Muscle of back (tissue), 13 donors: ENCODE measurements around the gene CST11. TPM values are rescaled to one million over a fixed set of nuclear protein-coding genes. Genes with fewer than 3 reads are reported as not detected.
"Not testable (repeated sequence)": the region's sequence is repeated elsewhere in the genome, so short reads cannot be mapped to it uniquely, and the experiment has no call there.

ENCODE experiments used
- DNase-seq, 3 donors: peaks; one replicate each; pipeline versions ENCODE4 v3.0.0 to v3.0.0-alpha.2; 2013
- long read RNA-seq, 9 donors: transcript quantifications; one replicate each; lab custom pipeline, GENCODE V29; 2026
- polyA plus RNA-seq, 10 donors: library from polyadenylated mRNA; unstranded; fragments of 120-200 nt; gene quantifications; one replicate each; pipeline ENCODE4 v1.2.1, GENCODE V29; 2013; ENCODE audit not compliant: insufficient read length in 10 of 10

Gene CST11
- not detected for polyA plus RNA-seq
- long read RNA-seq, donor 1 = 0 reads
- long read RNA-seq, donor 2 = 0 reads
- long read RNA-seq, donor 3 = 0 reads
- long read RNA-seq, donor 4 = 0 reads
- long read RNA-seq, donor 5 = 0 reads
- long read RNA-seq, donor 6 = 0 reads
- long read RNA-seq, donor 7 = 0 reads
- long read RNA-seq, donor 8 = 0 reads
- long read RNA-seq, donor 9 = 0 reads

- no peak for DNase-seq
Observed at GRCh38 chr20:23452776-23453175, at the start of gene CST11. TSS of gene CST11 (minus strand) at chr20:23452876. CDS start at chr20:23452811, 65 bp downstream.

- no peak for DNase-seq
Observed at GRCh38 chr20:23501926-23502325, 49.2 kb upstream of the CST11 start.

- no peak for DNase-seq
Observed at GRCh38 chr20:23497536-23497935, 44.9 kb upstream of the CST11 start.

- no peak for DNase-seq
Observed at GRCh38 chr20:23493172-23493772, 40.6 kb upstream of the CST11 start.

GRCh38 chr20:23492292-23492691 lies 39.6 kb upstream of the CST11 start:
- DNase-seq = no peak

- DNase-seq = no peak
Observed at GRCh38 chr20:23490817-23491216, 38.1 kb upstream of the CST11 start, which contains the start of gene CST8. TSS of gene CST8 (plus strand) at chr20:23491117. CDS start at chr20:23491668, 551 bp downstream.

GRCh38 chr20:23488996-23489395 lies 36.3 kb upstream of the CST11 start:
- DNase-seq = peak in 2 of 3 donors; percentile 37 to 59

GRCh38 chr20:23488470-23488869 lies 35.8 kb upstream of the CST11 start:
- DNase-seq = peak in 1 of 3 donors; percentile 8

- no peak for DNase-seq
Observed at GRCh38 chr20:23484081-23484480, 31.4 kb upstream of the CST11 start.

GRCh38 chr20:23482138-23482537 lies 29.5 kb upstream of the CST11 start:
- no peak for DNase-seq

GRCh38 chr20:23479043-23479442 lies 26.4 kb upstream of the CST11 start:
- no peak for DNase-seq

GRCh38 chr20:23477223-23477622 lies 24.5 kb upstream of the CST11 start:
- DNase-seq = no peak

- DNase-seq = no peak
Observed at GRCh38 chr20:23476015-23476754, 23.5 kb upstream of the CST11 start.

GRCh38 chr20:23475395-23475794 lies 22.7 kb upstream of the CST11 start:
- DNase-seq = no peak

GRCh38 chr20:23473293-23473692 lies 20.6 kb upstream of the CST11 start:
- DNase-seq = not testable (repeated sequence)

GRCh38 chr20:23472306-23472705 lies 19.6 kb upstream of the CST11 start:
- not testable (repeated sequence) for DNase-seq

- not testable (repeated sequence) for DNase-seq
Observed at GRCh38 chr20:23466961-23467360, 14.3 kb upstream of the CST11 start.

GRCh38 chr20:23461180-23461579 lies 8.5 kb upstream of the CST11 start:
- no peak for DNase-seq

- DNase-seq = peak in 1 of 3 donors; percentile 62
Observed at GRCh38 chr20:23459461-23460150, 6.9 kb upstream of the CST11 start.

GRCh38 chr20:23456873-23457272 lies 4.2 kb upstream of the CST11 start:
- DNase-seq = no peak

GRCh38 chr20:23456409-23456808 lies 3.7 kb upstream of the CST11 start:
- peak in 1 of 3 donors; percentile 51 for DNase-seq

- DNase-seq = no peak
Observed at GRCh38 chr20:23455639-23456038, 3.0 kb upstream of the CST11 start.
